Liver (tissue), 9 donors: ENCODE data around the gene PRAMEF12. TPM values are rescaled to one million over a fixed set of nuclear protein-coding genes. Genes with fewer than 3 reads are reported as not detected.

Experiments used
- DNase-seq: peaks from one replicate; pipeline ENCODE4 v3.0.0-alpha.2; 2017; ENCODE audit warnings: low spot score
- H3K27ac ChIP-seq, 2 donors: one replicate each; pipeline ENCODE4 v1.7.0; 2013; ENCODE audit warnings: inconsistent platforms in 2 of 2, low read length in 2 of 2, control low read depth in 1 of 2, low read depth in 1 of 2, mild to moderate bottlenecking in 1 of 2
- H3K27me3 ChIP-seq, 4 donors: one replicate each; pipeline versions ENCODE4 v1.6.1 to v1.7.0; 2013; ENCODE audit warnings: low read length in 3 of 4, inconsistent platforms in 1 of 4, mild to moderate bottlenecking in 1 of 4, moderate library complexity in 1 of 4; ENCODE audit not compliant: control insufficient read depth in 4 of 4, insufficient read depth in 4 of 4
- H3K36me3 ChIP-seq, 4 donors: one replicate each; pipeline versions ENCODE4 v1.6.1 to v1.7.0; 2013; ENCODE audit warnings: low read length in 3 of 4, mild to moderate bottlenecking in 3 of 4, low read depth in 1 of 4, moderate library complexity in 1 of 4; ENCODE audit not compliant: control insufficient read depth in 4 of 4, insufficient read depth in 3 of 4
- H3K4me1 ChIP-seq, 4 donors: one replicate each; pipeline versions ENCODE4 v1.6.1 to v1.7.0; 2013; ENCODE audit warnings: low read length in 3 of 4, mild to moderate bottlenecking in 3 of 4, moderate library complexity in 1 of 4; ENCODE audit not compliant: control insufficient read depth in 4 of 4, insufficient read depth in 4 of 4
- H3K4me3 ChIP-seq, 3 donors: one replicate each; pipeline versions ENCODE4 v1.6.1 to v1.7.0; 2013; ENCODE audit warnings: low read length in 3 of 3, control low read depth in 1 of 3, low read depth in 1 of 3, mild to moderate bottlenecking in 1 of 3
- H3K9ac ChIP-seq, 2 donors: one replicate each; pipeline ENCODE4 v1.7.0; 2013; ENCODE audit warnings: low read length in 2 of 2, mild to moderate bottlenecking in 2 of 2, moderate library complexity in 2 of 2, control low read depth in 1 of 2, low read depth in 1 of 2
- H3K9me3 ChIP-seq, 4 donors: one replicate each; pipeline versions ENCODE4 v1.6.1 to v1.7.0; 2013; ENCODE audit warnings: low read length in 3 of 4; ENCODE audit not compliant: control insufficient read depth in 4 of 4
- EGR1 ChIP-seq, 2 donors: IDR thresholded peaks; 2 replicates each; pipeline ENCODE4 v1.6.1; 2016 to 2018; ENCODE audit warnings: antibody characterized with exemption in 2 of 2, low read depth in 2 of 2
- FOXA1 ChIP-seq: IDR thresholded peaks from 2 replicates; pipeline ENCODE4 v1.6.1; 2016; ENCODE audit warnings: antibody characterized with exemption
- FOXA2 ChIP-seq: IDR thresholded peaks from 2 replicates; pipeline ENCODE4 v1.6.1; 2016; ENCODE audit warnings: antibody characterized with exemption
- GABPA ChIP-seq, 2 donors: IDR thresholded peaks in 1 of 2; conservative IDR thresholded peaks in 1 of 2; 2 replicates each; pipeline ENCODE4 v1.6.1; 2016; ENCODE audit warnings: antibody characterized with exemption in 2 of 2, mild to moderate bottlenecking in 1 of 2, moderate library complexity in 1 of 2
- HNF4A ChIP-seq, 2 donors: conservative IDR thresholded peaks; 2 replicates each; pipeline ENCODE4 v1.6.1; 2016; ENCODE audit warnings: antibody characterized with exemption in 2 of 2, mild to moderate bottlenecking in 2 of 2
- HNF4G ChIP-seq: IDR thresholded peaks from 2 replicates; pipeline ENCODE4 v1.6.1; 2016; ENCODE audit warnings: antibody characterized with exemption
- JUND ChIP-seq, 2 donors: IDR thresholded peaks; 2 replicates each; pipeline ENCODE4 v1.6.1; 2016; ENCODE audit warnings: antibody characterized with exemption in 2 of 2
- RXRA ChIP-seq, 2 donors: IDR thresholded peaks; 2 replicates each; pipeline ENCODE4 v1.6.1; 2017 to 2018; ENCODE audit warnings: antibody characterized with exemption in 2 of 2, mild to moderate bottlenecking in 1 of 2
- SP1 ChIP-seq: IDR thresholded peaks from 2 replicates; pipeline ENCODE4 v1.6.1; 2018; ENCODE audit warnings: antibody characterized with exemption, mild to moderate bottlenecking
- YY1 ChIP-seq: IDR thresholded peaks from 2 replicates; pipeline ENCODE4 v1.6.1; 2016; ENCODE audit warnings: antibody characterized with exemption, mild to moderate bottlenecking
- WGBS: extraction: QIAGEN DNeasy Blood & Tissue Kit; methylation state at CpG from one replicate; pipeline ENCODE4 v1.1.7; 2013; 5-methylcytosine and 5-hydroxymethylcytosine counted together
- polyA plus RNA-seq, 2 donors: library from polyadenylated mRNA; stranded (reverse) in 1 of 2; unstranded in 1 of 2; fragments of 200-250 nt in 1 of 2; fragments of >200 nt in 1 of 2; fragmentation: Nextera tagmentation in 1 of 2; extraction: Ambion mirVana in 1 of 2; gene quantifications; one replicate each; pipeline versions ENCODE4 v1.2.1 to v1.2.3, GENCODE V29; 2013 to 2015
- total RNA-seq, 2 donors: library from RNA; depleted of rRNA; stranded (reverse); fragments of >200 nt; gene quantifications; one replicate each; pipeline ENCODE4 v1.2.3, GENCODE V29; 2014
- TF ChIP-seq, protein P1 (sequence below): IDR thresholded peaks from 2 replicates; pipeline ENCODE4 v1.6.1; 2016; ENCODE audit warnings: antibody characterized with exemption
- TF ChIP-seq, protein P2 (sequence below): IDR thresholded peaks from 2 replicates; pipeline ENCODE4 v1.6.1; 2016; ENCODE audit warnings: antibody characterized with exemption
- donor health status: healthy.
- donor health status: healthy.
- donor health status: healthy.
- donor health status: healthy.
- donor health status: healthy.

Gene PRAMEF12
- total and polyA plus RNA-seq, 4 donors = not detected

DNA sequence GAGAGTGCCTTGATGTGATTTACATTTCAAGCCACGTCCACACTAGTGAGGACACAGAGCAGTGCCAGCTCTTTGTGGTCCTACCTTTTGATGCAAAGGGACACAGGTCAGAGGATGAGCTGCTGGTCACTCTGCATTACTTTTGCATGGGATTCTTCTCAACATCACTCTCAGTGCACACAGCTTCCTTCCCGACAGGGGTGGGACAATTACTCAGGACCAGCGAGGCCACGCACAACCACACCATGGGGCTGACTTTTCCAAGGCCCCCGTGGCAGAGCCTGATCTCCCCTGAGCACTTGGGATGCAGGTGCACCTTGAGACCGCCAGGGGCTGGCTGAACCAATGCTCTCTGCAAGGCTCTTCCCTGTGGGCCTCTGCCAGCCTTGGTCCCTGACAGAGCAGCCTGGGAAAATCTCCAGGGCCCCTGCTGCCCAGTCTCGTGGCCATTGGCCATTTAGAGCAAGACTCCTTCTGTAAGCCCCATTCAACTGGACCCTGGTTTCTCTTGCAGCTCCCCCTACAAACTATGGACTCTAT, 13.2 kb upstream of the PRAMEF12 start:
- TF ChIP-seq YY1 = no peak
- no peak for TF ChIP-seq HNF4G
- TF ChIP-seq, protein P1, sequence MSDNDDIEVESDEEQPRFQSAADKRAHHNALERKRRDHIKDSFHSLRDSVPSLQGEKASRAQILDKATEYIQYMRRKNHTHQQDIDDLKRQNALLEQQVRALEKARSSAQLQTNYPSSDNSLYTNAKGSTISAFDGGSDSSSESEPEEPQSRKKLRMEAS = no peak
- TF ChIP-seq HNF4A (conservative IDR thresholded peaks at IDR 0.05) = no peak
- no peak for TF ChIP-seq GABPA (IDR thresholded peaks at IDR 0.05 in 1 of 2, conservative IDR thresholded peaks at IDR 0.05 in 1 of 2)
- TF ChIP-seq RXRA (IDR thresholded peaks at IDR 0.05) = no peak

DNA sequence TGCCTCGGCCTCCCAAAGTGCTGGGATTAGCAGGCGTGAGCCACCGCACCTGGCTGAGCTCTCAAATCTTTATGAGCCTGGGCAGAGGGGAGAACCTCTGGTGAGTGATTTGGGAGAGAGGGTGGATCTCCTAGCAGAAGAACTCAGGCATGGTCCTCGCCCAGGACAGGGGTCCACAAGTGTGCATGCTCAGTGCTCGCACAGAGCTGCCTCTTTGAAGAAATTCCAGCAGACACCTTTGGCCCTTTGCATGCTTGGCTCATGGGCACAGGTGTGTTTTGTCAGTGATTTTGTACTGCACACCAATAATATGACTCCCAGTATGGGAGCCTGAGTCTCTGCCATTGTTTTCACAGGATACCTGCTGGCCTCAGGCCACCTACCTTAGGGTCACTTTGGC, 11.8 kb upstream of the PRAMEF12 start:
- Histone ChIP-seq H3K27ac (no peak overlapping the region), H3K4me3 (no peak overlapping the region), H3K27me3 (peaks cover 0 to 6% (median 2%) of the 10 kb centered on the region in 4 donors), H3K4me1 (no peaks in the 10 kb centered on the region), H3K9me3 (no peaks in the 10 kb centered on the region), H3K9ac (no peak overlapping the region), H3K36me3 (no peaks in the 10 kb centered on the region)
- whole genome bisulfite sequencing = 82% methylated on average over 5 of the region's 5 CpGs
- TF ChIP-seq HNF4G (no peak), SP1 (no peak), EGR1 (IDR thresholded peaks at IDR 0.05; ENCODE audit: low read depth in 2 of 2) (no peak), FOXA2 (no peak), HNF4A (conservative IDR thresholded peaks at IDR 0.05) (no peak)
- TF ChIP-seq, protein P2, sequence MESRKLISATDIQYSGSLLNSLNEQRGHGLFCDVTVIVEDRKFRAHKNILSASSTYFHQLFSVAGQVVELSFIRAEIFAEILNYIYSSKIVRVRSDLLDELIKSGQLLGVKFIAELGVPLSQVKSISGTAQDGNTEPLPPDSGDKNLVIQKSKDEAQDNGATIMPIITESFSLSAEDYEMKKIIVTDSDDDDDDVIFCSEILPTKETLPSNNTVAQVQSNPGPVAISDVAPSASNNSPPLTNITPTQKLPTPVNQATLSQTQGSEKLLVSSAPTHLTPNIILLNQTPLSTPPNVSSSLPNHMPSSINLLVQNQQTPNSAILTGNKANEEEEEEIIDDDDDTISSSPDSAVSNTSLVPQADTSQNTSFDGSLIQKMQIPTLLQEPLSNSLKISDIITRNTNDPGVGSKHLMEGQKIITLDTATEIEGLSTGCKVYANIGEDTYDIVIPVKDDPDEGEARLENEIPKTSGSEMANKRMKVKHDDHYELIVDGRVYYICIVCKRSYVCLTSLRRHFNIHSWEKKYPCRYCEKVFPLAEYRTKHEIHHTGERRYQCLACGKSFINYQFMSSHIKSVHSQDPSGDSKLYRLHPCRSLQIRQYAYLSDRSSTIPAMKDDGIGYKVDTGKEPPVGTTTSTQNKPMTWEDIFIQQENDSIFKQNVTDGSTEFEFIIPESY = no peak
- DNase-seq = no peak

More for the DNA sequence above, 13.2 kb upstream of the PRAMEF12 start:
- WGBS = 61% methylated on average over 7 of the region's 7 CpGs
- no peaks in the 10 kb centered on the region for H3K9me3 ChIP-seq
- H3K27ac ChIP-seq = no peak overlapping the region
- no peaks in the 10 kb centered on the region for H3K4me1 ChIP-seq
- no peaks in the 10 kb centered on the region for H3K36me3 ChIP-seq
- H3K27me3 ChIP-seq = peaks cover 0 to 6% (median 2%) of the 10 kb centered on the region in 4 donors
- H3K9ac ChIP-seq = no peak overlapping the region
- H3K4me3 ChIP-seq = no peak overlapping the region
- DNase-seq = no peak

DNA sequence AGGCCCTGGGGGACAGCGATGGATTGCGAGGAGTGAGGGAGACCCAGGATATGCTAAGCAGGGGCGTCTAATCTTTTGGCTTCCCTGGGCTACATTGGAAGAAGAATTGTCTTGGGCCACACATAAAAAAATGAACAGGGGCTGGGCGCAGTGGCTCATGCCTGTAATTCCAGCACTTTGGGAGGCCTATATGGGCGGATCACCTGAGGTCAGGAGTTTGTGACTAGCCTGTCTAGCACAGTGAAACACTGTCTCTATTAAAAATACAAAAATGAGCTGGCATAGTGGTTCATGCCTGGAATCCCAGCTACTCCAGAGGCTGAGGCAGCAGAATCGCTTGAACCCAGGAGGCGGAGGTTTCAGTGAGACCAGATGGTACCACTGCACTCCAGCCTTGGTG, 10.8 kb upstream of the PRAMEF12 start:
- no peak overlapping the region for H3K9ac ChIP-seq
- no peak for DNase-seq
- WGBS = 79% methylated on average over 7 of the region's 7 CpGs
- H3K4me3 ChIP-seq = no peak overlapping the region
- no peak overlapping the region for H3K27ac ChIP-seq
- TF ChIP-seq JUND (IDR thresholded peaks at IDR 0.05) (no peak), FOXA2 (no peak), FOXA1 (no peak), RXRA (IDR thresholded peaks at IDR 0.05) (no peak), HNF4G (no peak)
- H3K9me3 ChIP-seq = no peaks in the 10 kb centered on the region
- no peaks in the 10 kb centered on the region for H3K4me1 ChIP-seq
- peaks cover 0 to 6% (median 1%) of the 10 kb centered on the region in 4 donors for H3K27me3 ChIP-seq
- no peaks in the 10 kb centered on the region for H3K36me3 ChIP-seq

DNA sequence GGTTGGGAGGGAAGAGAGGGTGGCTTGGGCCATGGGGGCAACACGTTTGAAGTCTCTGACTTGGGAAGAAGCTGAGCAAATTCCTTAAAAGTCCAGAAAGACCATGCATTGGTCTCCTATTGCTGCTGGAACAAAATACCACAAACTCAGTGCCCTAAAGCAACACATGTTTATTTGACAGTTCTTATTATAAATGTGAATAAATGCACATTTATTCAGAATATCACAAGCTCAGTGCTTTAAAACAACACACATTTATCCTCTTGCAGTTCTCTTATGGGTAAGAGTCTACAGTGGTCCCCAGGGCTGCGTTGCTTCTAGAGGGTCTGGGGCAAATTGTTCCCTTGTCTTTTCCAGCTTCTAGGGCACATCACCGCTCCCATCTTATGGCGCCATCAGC, 10.1 kb upstream of the PRAMEF12 start:
- Histone ChIP-seq H3K4me3 (no peak overlapping the region), H3K27me3 (peaks cover 0 to 6% (median 1%) of the 10 kb centered on the region in 4 donors), H3K36me3 (no peaks in the 10 kb centered on the region), H3K27ac (no peak overlapping the region), H3K4me1 (no peaks in the 10 kb centered on the region), H3K9ac (no peak overlapping the region), H3K9me3 (no peaks in the 10 kb centered on the region)
- 71% methylated on average over 4 of the region's 4 CpGs for WGBS
- TF ChIP-seq EGR1 (IDR thresholded peaks at IDR 0.05; ENCODE audit: low read depth in 2 of 2) = no peak
- TF ChIP-seq, protein P2 = no peak
- TF ChIP-seq FOXA1 = no peak
- TF ChIP-seq HNF4A (conservative IDR thresholded peaks at IDR 0.05) = no peak
- DNase-seq = no peak
